Measurements from ENCODE around the gene C3orf62. TPM values are rescaled to one million over a fixed set of nuclear protein-coding genes. Genes with fewer than 3 reads are reported as not detected.
A peak's percentile ranks its signal among the peaks of the same experiment; 100 is the strongest.

The C3orf62 gene
- total and polyA plus RNA-seq, 9 of the 15 experiments (the other 6 are each of a cell fraction or from before 2014, with no cell fraction given) = 1.3 to 5.7 (median 3.4) TPM

DNA sequence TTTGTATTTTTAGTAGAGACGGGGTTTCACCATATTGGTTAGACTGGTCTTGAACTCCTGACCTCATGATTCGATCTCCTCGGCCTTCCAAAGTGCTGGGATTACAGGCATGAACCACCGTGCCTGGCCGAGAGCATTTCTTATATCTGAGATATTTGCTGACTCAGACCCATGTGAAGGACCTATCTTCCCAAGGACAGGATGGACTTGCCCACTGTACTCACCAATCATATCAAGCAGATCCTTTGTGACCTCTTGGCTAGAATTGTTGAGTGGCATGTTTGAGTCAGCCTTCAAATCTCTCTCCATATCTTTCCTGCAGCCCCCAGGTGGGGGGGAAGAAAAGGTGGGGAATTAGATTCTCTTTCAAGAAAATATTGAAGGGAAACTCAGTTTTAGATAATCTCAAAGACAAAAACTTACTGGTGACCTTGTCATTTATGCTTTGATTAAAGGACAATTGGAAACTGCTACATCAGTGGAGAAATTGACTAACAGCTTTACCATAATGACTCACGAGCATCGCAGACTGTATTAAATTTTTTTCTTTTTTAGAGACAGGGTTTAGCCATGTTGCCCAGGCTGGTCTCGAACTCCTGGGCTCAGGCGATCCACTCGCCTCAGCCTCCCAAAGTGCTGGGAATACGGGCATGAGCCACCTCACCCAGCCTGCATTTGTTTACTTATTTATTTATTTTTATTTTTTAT is 3.1 kb downstream of the C3orf62 start (continued):
- TF ChIP-seq, protein P1, sequence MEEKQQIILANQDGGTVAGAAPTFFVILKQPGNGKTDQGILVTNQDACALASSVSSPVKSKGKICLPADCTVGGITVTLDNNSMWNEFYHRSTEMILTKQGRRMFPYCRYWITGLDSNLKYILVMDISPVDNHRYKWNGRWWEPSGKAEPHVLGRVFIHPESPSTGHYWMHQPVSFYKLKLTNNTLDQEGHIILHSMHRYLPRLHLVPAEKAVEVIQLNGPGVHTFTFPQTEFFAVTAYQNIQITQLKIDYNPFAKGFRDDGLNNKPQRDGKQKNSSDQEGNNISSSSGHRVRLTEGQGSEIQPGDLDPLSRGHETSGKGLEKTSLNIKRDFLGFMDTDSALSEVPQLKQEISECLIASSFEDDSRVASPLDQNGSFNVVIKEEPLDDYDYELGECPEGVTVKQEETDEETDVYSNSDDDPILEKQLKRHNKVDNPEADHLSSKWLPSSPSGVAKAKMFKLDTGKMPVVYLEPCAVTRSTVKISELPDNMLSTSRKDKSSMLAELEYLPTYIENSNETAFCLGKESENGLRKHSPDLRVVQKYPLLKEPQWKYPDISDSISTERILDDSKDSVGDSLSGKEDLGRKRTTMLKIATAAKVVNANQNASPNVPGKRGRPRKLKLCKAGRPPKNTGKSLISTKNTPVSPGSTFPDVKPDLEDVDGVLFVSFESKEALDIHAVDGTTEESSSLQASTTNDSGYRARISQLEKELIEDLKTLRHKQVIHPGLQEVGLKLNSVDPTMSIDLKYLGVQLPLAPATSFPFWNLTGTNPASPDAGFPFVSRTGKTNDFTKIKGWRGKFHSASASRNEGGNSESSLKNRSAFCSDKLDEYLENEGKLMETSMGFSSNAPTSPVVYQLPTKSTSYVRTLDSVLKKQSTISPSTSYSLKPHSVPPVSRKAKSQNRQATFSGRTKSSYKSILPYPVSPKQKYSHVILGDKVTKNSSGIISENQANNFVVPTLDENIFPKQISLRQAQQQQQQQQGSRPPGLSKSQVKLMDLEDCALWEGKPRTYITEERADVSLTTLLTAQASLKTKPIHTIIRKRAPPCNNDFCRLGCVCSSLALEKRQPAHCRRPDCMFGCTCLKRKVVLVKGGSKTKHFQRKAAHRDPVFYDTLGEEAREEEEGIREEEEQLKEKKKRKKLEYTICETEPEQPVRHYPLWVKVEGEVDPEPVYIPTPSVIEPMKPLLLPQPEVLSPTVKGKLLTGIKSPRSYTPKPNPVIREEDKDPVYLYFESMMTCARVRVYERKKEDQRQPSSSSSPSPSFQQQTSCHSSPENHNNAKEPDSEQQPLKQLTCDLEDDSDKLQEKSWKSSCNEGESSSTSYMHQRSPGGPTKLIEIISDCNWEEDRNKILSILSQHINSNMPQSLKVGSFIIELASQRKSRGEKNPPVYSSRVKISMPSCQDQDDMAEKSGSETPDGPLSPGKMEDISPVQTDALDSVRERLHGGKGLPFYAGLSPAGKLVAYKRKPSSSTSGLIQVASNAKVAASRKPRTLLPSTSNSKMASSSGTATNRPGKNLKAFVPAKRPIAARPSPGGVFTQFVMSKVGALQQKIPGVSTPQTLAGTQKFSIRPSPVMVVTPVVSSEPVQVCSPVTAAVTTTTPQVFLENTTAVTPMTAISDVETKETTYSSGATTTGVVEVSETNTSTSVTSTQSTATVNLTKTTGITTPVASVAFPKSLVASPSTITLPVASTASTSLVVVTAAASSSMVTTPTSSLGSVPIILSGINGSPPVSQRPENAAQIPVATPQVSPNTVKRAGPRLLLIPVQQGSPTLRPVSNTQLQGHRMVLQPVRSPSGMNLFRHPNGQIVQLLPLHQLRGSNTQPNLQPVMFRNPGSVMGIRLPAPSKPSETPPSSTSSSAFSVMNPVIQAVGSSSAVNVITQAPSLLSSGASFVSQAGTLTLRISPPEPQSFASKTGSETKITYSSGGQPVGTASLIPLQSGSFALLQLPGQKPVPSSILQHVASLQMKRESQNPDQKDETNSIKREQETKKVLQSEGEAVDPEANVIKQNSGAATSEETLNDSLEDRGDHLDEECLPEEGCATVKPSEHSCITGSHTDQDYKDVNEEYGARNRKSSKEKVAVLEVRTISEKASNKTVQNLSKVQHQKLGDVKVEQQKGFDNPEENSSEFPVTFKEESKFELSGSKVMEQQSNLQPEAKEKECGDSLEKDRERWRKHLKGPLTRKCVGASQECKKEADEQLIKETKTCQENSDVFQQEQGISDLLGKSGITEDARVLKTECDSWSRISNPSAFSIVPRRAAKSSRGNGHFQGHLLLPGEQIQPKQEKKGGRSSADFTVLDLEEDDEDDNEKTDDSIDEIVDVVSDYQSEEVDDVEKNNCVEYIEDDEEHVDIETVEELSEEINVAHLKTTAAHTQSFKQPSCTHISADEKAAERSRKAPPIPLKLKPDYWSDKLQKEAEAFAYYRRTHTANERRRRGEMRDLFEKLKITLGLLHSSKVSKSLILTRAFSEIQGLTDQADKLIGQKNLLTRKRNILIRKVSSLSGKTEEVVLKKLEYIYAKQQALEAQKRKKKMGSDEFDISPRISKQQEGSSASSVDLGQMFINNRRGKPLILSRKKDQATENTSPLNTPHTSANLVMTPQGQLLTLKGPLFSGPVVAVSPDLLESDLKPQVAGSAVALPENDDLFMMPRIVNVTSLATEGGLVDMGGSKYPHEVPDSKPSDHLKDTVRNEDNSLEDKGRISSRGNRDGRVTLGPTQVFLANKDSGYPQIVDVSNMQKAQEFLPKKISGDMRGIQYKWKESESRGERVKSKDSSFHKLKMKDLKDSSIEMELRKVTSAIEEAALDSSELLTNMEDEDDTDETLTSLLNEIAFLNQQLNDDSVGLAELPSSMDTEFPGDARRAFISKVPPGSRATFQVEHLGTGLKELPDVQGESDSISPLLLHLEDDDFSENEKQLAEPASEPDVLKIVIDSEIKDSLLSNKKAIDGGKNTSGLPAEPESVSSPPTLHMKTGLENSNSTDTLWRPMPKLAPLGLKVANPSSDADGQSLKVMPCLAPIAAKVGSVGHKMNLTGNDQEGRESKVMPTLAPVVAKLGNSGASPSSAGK (IDR thresholded peaks at IDR 0.05) = no peak
- TF ChIP-seq ZZZ3 (IDR thresholded peaks at IDR 0.05) (no peak), DIDO1 (tag; IDR thresholded peaks at IDR 0.05; ENCODE audit: low read depth) (no peak), NR1H2 (CRISPR knock-in tag; IDR thresholded peaks at IDR 0.05) (no peak), MAFF (IDR thresholded peaks at IDR 0.05; ENCODE audit: low read length) (peak; percentile 89), ZNF316 (IDR thresholded peaks at IDR 0.05) (peak; percentile 98), PML (IDR thresholded peaks at IDR 0.05; ENCODE audit: low read length) (no peak), MIER1 (IDR thresholded peaks at IDR 0.05; ENCODE audit: low read depth) (no peak), KLF13 (tag; IDR thresholded peaks at IDR 0.05; ENCODE audit: borderline replicate concordance, low read depth) (no peak), SIRT6 (IDR thresholded peaks at IDR 0.05; ENCODE audit: low read depth, low read length) (no peak), TCFL5 (CRISPR knock-in tag; conservative IDR thresholded peaks at IDR 0.05) (no peak), TBP (optimal IDR thresholded peaks at IDR 0.05; ENCODE audit: low read depth, low read length) (no peak)
- TF ChIP-seq, protein P2, sequence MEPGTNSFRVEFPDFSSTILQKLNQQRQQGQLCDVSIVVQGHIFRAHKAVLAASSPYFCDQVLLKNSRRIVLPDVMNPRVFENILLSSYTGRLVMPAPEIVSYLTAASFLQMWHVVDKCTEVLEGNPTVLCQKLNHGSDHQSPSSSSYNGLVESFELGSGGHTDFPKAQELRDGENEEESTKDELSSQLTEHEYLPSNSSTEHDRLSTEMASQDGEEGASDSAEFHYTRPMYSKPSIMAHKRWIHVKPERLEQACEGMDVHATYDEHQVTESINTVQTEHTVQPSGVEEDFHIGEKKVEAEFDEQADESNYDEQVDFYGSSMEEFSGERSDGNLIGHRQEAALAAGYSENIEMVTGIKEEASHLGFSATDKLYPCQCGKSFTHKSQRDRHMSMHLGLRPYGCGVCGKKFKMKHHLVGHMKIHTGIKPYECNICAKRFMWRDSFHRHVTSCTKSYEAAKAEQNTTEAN (CRISPR knock-in tag; IDR thresholded peaks at IDR 0.05) = no peak
- TF ChIP-seq, protein P3, sequence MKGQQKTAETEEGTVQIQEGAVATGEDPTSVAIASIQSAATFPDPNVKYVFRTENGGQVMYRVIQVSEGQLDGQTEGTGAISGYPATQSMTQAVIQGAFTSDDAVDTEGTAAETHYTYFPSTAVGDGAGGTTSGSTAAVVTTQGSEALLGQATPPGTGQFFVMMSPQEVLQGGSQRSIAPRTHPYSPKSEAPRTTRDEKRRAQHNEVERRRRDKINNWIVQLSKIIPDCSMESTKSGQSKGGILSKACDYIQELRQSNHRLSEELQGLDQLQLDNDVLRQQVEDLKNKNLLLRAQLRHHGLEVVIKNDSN (CRISPR knock-in tag; IDR thresholded peaks at IDR 0.05) = no peak
